GM11168 (cell line): ENCODE results near the gene CACNA2D1.
"Not testable (repeated sequence)": the region's sequence is repeated elsewhere in the genome, so short reads cannot be mapped to it uniquely, and the experiment has no call there.

Experiments used
- in situ Hi-C: fragments of 300-500 bp; cut with MboI; formaldehyde crosslinking; loops from one replicate; pipeline ENCODE4 v1.12.0; 2022; ENCODE audit warnings: low sequenced_read_pairs; ENCODE audit not compliant: unreplicated experiment

CACNA2D1 gene

DNA sequence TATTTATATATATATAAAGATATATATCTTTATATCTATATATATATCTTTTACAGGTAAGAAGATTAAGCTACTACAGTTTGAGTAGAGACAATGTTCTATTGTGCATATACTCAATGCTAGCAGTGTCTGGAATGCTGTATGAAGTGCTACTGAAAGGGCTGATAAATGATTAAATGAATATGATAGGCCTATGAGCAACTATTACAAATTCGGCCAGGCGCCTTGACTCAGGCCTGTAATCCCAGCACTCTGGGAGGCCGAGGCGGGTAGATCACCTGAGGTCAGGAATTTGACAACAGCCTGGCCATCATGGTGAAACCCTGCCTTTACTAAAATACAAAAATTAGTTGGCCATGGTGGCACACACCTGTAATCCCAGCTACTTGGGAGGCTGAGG lies 297.1 kb downstream of the CACNA2D1 start:
- in situ Hi-C loops, result no loop called here

DNA sequence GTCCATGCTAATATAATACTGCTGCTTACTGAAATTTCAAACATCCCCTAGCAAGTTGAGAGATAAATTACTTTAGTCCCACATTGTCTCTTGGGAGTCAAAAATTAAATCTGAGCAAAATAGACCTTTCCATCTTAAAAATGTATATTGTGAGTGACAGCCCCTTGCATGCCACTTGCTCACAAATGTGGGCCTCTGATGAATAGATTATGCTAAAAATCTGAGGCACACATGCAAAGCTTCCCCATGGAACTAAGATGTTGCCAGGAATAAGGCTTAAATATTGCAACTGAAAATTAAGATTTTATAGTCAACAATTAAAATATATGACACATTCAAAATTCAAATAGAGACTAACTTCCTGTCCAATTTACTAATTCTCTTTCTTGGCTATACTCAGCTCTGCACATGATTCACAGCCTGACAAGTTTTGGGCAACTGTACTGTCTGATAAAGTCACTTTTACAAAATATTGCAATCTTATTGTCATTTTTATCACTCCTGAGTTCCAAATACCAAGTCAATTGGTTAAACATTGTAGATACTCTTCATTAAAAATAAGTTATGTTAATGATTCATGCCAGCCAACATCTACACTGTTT lies 301.2 kb downstream of the CACNA2D1 start:
- in situ Hi-C loops, result no loop called here

DNA sequence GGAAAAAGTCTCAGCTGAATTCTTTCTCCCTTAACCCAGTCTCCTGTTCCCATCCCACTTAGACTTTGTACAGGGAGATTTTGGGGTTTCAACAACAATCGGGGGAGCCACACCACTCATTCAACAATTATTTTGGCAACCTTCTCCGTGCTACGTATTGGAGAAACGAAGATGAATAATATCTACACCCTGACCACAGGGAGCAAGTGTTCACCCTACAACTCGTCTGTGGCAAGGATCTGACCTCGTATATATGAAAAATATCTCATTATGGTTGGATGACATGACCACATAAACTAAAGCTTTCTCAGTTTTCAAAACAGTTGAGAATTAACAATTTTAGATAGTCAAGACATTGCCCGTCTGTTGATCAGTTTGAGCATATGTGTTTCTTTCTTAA lies 302.1 kb downstream of the CACNA2D1 start:
- in situ Hi-C loops, result no loop called here

DNA sequence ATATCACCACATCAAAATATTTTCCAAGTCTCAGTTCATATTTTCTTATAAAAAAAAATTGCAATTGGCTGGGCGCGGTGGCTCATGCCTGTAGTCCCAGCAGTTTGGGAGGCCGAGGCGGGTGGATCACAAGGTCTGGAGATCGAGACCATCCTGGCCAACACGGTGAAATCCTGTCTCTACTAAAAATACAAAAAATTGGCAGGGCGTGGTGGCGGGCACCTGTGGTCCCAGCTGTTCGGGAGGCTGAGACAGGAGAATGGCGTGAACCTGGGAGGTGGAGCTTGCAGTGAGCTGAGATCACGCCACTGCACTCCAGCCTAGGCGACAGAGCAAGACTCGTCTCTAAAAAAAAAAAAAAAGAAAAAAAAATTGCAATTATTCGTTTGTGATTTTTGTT lies 303.0 kb downstream of the CACNA2D1 start:
- in situ Hi-C loops, result not testable (repeated sequence)

DNA sequence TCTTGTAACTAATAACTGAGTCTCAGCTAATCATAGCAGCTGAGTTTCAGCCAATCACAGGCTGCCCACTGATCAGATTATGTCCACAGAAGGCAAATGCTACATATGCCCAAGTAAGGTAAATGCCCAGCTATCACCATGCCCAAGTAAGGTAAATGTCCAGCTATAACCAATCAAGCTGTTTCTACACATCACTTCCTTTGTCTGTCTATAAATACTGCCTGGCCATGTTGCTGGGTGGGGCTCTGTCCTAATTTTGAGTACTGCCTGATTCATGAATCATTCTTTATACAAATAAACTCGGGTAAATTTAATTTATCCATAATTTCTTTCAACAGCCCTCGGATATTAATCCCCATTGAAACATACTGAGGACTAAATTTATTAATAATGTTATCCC lies 312.4 kb downstream of the CACNA2D1 start:
- in situ Hi-C loops, result no loop called here

DNA sequence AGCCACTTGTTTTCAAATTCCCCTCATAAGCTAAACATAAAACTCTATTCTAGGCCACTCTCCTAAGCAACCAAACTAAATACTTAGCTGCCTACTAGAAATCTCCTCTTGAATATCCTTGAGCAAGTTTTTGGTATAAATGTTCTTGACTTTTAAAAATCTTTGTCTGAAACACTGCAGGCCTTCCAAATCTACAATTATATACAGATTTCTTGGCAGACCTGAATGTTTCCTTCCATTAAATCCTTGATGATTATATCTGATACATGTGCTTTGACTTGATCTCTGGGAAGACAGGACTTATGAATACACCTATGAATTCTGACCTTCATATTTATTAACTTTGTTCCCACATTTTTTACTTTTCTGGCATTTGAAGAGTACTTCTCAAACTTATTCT lies 314.5 kb downstream of the CACNA2D1 start:
- in situ Hi-C loops, result no loop called here

DNA sequence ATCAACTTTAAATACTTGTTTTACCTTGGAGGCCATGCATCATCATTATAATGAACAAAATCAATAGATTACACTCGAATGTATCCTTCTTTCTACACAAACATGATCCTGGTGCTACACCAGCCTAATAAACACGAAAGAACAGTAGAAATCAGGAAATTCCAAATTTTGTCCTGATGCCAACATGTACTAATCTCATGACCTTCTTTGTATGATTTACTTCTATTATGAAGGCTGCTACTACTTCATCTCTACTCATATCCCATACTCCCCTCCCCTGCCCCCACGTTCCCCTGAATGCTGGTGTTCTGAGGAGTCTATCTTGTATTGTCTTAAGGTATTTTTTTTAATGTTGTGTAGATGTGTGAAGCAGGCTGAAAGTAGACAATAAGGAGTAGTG lies 315.0 kb downstream of the CACNA2D1 start:
- in situ Hi-C loops, result no loop called here

DNA sequence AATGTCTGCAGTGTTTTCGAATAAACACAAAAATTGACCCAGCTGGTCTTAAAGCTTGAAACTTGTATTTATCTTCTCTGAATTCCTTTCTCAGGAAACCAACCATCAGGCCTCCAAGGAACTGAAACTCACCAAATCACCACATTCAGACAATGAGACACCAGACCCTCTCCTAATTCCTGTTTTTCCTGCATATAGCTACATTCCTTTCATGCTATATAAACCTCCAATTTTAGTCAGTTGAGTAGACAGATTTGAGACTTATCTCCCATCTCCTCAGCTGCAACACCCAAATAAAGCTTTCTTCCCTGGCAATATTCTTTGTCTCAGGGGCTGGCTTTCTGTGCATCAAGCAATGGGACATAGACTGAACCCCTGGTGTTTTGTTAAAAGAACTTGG lies 317.0 kb downstream of the CACNA2D1 start:
- in situ Hi-C loops, result no loop called here

DNA sequence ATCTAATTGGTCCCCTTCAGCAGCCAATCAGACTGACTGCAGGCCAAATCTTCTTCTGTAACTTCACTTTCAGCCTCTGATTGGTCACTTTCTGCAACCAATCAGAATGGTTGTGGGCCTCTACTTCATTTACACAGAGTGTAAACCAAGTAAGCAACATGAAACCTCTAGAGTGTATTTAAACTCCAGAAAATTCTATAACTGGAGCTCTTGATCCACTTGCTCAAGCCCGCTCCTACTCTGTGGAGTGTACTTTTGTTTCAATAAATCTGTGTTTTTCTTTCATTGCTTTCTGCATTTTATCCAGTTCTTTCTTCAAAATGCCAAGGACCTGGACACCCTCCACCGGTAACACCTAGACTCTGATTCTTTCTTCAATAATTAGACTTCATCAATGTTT lies 319.1 kb downstream of the CACNA2D1 start:
- in situ Hi-C loops, result no loop called here

DNA sequence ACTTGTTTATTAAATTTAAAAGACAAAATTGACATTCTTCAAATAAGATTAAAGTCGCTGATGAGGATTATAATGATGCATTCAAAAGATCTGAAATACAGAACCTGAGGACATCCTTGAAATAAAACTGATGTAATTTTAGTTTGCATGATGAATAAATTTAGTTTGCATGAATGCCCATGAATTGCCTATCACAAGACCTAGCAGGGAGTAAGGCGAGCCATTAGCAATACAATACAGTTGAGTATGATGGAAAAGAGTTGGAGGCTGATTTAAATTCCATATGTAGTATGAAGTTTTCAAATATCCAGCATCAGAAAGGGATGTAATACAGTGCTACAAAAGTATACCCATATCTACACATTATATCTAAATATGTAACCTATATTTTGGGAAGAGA lies 321.3 kb downstream of the CACNA2D1 start:
- in situ Hi-C loops, result no loop called here

DNA sequence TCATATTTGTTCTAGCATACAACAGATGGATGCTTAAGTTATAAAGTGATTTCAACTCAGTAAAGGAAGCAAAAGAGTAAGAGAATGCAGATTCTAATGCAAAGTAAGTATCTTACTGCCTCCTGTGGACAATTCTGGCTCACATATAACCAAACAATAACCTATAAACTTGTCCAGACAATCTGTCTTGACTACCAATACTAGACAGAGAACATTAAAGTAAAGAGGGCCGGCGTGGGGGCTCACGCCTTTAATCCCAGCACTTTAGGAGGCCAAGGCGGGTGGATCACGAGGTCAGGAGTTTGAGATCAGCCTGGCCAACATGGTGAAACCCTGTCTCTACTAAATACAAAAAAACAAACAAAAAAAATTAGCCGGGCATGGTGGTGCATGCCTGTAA lies 329.3 kb downstream of the CACNA2D1 start:
- in situ Hi-C loops, result no loop called here

DNA sequence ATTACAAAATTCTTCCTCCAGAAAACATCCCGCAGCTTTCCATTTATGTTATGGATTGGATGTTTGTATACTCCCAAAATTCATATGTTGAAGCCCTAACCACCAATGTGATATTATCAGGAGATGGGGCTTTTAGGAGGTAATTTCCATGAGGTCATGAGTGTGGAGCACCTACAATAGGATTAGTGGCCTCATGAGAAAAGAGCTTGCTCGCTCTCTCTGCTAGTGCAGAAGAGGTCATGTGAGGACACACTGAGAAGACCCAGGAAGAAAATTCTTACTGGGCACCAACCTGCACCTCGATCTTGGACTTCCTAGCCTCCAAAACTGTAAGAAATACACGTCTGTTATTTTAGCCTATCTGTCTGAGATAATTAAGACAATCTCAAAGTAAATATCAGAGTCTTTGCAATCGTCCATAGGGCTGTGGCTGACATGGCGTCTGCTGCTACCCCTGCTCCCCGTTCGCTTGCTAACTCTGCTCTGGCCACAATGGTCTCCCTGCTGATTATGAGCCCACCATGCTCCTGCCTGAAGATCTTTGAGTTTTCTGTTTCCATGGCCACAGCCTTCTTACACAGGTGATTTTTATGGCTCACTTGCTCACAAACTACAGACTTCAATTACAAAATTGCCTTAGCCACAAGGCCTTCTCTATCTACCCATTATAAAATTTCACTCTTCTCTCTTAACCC lies 333.3 kb downstream of the CACNA2D1 start:
- in situ Hi-C loops, result no loop called here

DNA sequence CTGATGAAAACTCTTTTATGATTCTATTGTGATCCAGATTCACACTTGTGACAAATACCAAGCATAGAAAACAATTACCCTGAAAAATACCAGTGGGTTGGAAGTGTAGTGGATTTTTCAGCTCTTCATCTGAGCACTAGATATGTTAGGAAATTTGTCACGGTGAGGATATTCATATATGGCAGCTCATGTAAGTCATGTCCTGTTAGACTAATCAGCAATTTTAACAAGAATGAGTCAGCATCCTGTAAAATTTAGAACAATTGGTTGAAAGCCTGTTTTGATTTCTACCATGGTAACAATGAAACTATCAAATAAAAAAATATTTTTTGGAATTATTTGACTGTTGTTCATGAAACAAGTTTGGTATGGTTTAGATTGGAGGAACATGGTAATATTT lies 334.3 kb downstream of the CACNA2D1 start:
- in situ Hi-C loops, result no loop called here

DNA sequence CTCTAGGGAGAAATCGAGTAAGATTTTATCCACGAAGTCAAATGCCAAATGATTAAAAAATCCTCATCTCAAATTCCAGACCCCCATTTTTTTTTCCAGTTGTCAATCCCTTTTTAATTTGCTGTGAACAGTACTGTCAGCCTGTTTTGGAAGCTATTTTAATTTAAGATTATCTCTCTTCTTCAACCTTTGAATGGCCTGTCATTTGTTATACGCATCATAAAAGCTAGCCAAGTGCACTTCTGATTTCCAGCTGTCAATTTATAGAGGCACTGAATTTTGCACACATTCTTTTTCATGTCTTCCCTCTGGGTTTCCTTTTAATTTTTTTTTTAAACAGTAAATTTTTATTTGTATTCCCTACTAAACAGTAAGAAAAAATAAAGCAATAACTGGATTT lies 337.4 kb downstream of the CACNA2D1 start:
- in situ Hi-C loops, result no loop called here

DNA sequence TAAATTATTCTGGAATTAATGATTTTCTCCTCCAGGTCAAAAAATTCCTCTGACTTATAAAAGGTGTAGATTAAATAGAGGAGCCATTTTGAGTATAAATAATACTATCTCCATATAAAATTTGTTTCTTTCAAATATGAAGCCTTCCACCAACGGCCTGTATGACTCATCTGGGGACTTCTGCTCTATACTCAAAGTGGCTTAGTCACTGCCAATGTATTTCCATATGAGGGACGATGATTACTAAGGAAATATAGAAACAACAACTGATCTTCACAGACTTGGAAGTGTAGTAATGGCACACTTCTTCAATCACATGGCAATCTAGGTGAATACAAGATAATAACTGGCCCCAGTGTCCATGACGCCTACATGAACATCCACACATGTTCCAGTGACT lies 338.1 kb downstream of the CACNA2D1 start:
- in situ Hi-C loops, result no loop called here

DNA sequence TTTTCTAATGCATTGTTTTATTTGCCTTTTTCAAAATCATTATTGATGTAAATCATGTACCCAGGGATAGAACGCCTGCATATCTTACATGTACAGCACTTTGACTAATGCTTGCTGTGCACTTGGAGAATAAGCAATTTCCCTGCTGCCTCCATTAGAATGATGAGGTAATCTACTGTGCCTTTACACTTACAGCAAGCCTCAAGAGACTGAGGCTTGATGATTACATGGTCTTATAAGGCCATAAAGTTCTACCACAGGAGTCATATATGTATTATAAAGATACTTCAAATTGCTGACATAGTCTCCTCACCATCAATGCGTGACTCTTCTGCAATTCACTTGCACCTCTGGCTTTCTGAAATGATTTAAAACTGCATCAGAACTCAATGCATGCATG lies 345.2 kb downstream of the CACNA2D1 start:
- in situ Hi-C loops, result no loop called here

DNA sequence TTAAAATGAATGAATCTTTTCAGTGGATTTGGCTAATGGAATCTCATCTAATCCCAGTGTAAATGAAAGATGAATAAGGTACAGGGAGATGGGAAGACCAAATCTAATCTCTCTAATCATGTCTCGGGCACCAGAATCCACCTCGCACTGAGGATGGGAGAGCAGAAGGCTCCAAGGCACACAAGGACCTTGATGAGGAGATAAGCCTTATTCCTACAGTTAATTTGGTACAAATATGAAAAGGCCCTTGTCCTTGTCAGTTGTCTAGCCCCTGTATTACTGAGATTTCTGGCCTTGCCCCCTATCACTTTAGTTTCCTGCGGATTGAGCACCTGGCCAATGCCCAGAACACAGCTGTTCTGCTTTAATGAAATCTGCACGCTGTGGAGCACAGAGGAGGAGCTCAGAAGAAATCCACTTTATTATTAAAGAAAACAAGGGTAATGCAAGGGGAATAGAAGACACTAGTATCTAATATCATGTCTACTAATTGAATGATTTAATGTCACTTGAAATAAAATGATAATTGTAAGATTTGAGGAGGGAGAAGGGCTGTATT lies 352.4 kb downstream of the CACNA2D1 start:
- in situ Hi-C loops, result no loop called here

DNA sequence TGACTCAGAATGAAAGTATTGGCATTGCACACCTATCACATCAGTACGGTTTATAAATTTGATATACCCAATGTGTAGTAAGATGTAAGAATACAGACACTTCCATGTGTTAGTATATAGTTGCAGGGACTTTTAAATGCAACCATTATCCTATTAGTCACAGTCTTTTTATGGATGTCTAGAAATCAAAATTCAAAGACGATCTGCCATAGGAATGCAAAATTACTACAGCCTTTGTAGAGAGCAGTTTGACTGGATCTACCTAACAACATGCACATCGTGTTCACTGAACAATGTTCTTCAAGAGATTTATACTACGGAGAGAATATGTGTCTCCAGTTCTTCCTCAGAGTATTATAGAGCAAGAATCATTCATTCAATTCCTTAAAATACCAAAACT lies 356.5 kb downstream of the CACNA2D1 start:
- in situ Hi-C loops, result no loop called here

DNA sequence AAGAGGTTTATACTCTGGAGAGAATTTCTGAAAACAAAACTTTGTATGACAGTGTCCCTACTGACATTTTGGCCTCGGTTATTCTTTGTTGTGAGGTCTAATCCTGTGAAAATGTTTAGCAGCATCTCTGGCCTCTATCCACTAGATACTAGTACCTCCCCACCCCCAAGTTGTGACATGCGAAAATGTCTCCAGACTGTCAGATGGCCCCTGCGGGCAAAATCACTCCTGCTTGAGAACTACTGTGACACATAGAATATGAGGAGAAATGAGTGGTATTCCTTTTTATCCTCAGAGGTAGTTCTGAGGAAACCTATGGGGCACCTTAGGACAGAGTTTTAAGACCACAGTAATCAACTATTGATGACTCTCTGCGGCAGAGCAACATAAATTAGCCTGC lies 358.5 kb downstream of the CACNA2D1 start:
- in situ Hi-C loops, result no loop called here

DNA sequence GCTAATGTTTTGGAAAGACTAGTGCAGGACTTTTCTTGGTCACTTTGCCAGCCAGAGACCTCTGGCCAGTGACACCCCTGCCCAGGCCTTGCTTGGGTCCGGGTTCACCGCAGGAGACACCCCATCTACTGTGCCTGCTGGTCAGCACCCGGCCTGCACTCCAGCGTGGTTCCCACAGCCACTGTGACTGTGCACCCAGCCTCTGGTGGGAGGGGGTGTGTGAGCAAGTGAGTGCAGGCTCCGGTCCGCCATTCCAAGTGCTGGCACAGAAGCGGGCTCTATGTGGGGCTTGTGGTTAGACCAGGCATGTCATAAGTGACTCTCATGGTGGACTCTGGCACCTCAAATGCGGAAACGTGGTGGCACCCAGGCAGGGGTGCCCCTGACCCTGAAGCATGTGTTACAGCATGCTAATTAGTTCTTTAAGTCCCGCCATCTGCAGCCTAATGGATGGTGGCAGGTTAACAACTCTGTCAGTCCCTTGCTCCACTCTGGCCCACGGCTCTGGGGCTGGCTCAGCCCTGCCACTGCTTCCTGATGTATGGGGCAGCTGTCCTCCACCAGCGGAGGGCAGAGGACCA lies 361.8 kb downstream of the CACNA2D1 start:
- in situ Hi-C loops, result no loop called here

DNA sequence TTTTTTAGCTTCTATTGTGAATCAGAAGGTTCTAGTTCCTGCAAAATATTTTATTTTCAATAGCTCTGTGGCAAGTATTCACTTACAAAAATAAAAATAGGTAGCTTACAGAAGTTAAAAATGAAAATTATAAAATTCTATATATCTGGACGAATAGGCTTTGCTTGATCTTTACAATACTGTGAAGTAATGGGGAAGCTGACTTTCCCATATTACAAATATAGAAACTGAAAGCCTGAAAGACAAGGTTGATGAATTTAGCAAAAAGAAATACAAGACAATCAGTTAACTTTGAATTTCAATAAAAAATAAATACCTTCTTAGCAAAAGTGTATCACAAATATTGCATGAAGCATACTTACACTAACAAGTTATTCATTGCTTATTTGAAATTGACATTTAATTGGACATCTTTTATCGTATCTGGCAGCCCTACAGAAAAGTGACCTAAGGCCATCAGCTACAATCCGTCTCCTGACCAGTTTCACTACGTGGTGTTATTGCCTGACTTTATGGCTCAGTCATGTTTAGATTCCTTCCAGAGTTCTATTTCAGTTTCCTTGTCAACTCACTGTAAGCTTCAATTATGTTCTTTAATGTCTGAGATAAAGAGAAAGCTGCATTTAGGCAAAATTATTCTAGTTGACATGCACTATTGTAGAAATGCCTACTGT lies 363.2 kb downstream of the CACNA2D1 start:
- in situ Hi-C loops, result no loop called here
